Mesendoderm (in vitro differentiated cells): Measurements from ENCODE around the gene ARFGAP1.

Source experiments
- DNase-seq: peaks from one replicate; pipeline ENCODE4 v3.0.0; 2013
- H2AK5ac ChIP-seq: 2 replicates; pipeline ENCODE4 v1.6.1; 2013; ENCODE audit warnings: low read length, inconsistent platforms
- H2BK120ac ChIP-seq: 2 replicates; pipeline ENCODE4 v1.6.1; 2013; ENCODE audit warnings: low read depth, mild to moderate bottlenecking, low read length, moderate library complexity, mixed read lengths
- H2BK15ac ChIP-seq: replicated peaks from 2 replicates; pipeline ENCODE4 v1.6.1; 2013; ENCODE audit warnings: low read depth, mild to moderate bottlenecking, moderate library complexity
- H2BK5ac ChIP-seq: 2 replicates; pipeline ENCODE4 v1.6.1; 2013; ENCODE audit warnings: low read length, inconsistent platforms
- H3K18ac ChIP-seq: 2 replicates; pipeline ENCODE4 v1.6.1; 2013; ENCODE audit warnings: mild to moderate bottlenecking, low read length, mixed read lengths
- H3K23ac ChIP-seq: one replicate; pipeline ENCODE4 v1.6.1; 2013; ENCODE audit warnings: low read length
- H3K27ac ChIP-seq: 2 replicates; pipeline ENCODE4 v1.5.1; 2013; ENCODE audit warnings: low read depth, mild to moderate bottlenecking, inconsistent platforms, low read length, moderate library complexity
- H3K27me3 ChIP-seq: 2 replicates; pipeline ENCODE4 v1.6.1; 2013; ENCODE audit warnings: low read length, control low read depth, mild to moderate bottlenecking, inconsistent platforms; ENCODE audit not compliant: insufficient read depth, poor library complexity
- H3K36me3 ChIP-seq: 2 replicates; pipeline ENCODE4 v1.6.1; 2013; ENCODE audit warnings: low read length, inconsistent platforms; ENCODE audit not compliant: control insufficient read depth, insufficient read depth
- H3K4ac ChIP-seq: one replicate; pipeline ENCODE4 v1.6.1; 2013; ENCODE audit warnings: low read depth, mild to moderate bottlenecking, low read length, moderate library complexity
- H3K4me1 ChIP-seq: 2 replicates; pipeline ENCODE4 v1.6.1; 2013; ENCODE audit warnings: low read depth, low read length, inconsistent platforms; ENCODE audit not compliant: control insufficient read depth
- H3K4me2 ChIP-seq: 2 replicates; pipeline ENCODE4 v1.6.1; 2013; ENCODE audit warnings: low read length
- H3K4me3 ChIP-seq: 2 replicates; pipeline ENCODE4 v1.5.1; 2013; ENCODE audit warnings: mild to moderate bottlenecking, low read length
- H3K56ac ChIP-seq: one replicate; pipeline ENCODE4 v1.6.1; 2013; ENCODE audit warnings: low read length
- H3K79me1 ChIP-seq: 2 replicates; pipeline ENCODE4 v1.6.1; 2013; ENCODE audit warnings: low read length, inconsistent platforms
- H3K79me2 ChIP-seq: 2 replicates; pipeline ENCODE4 v1.6.1; 2013; ENCODE audit warnings: mild to moderate bottlenecking, low read length; ENCODE audit not compliant: control insufficient read depth, insufficient read depth
- H3K9ac ChIP-seq: 2 replicates; pipeline ENCODE4 v1.6.1; 2013; ENCODE audit warnings: low read length, inconsistent platforms
- H4K5ac ChIP-seq: one replicate; pipeline ENCODE4 v1.6.1; 2013; ENCODE audit warnings: low read length
- H4K8ac ChIP-seq: one replicate; pipeline ENCODE4 v1.6.1; 2013; ENCODE audit warnings: low read depth, mild to moderate bottlenecking, control low read depth, low read length, moderate library complexity
- WGBS: extraction: QIAGEN DNeasy Blood & Tissue Kit; methylation state at CpG from one replicate; pipeline ENCODE4 v1.1.7; 2013; ENCODE audit warnings: low lambda C conversion rate, missing lambda C conversion rate; ENCODE audit not compliant: insufficient coverage; ENCODE audit errors: extremely low coverage; 5-methylcytosine and 5-hydroxymethylcytosine counted together

Gene ARFGAP1

DNA sequence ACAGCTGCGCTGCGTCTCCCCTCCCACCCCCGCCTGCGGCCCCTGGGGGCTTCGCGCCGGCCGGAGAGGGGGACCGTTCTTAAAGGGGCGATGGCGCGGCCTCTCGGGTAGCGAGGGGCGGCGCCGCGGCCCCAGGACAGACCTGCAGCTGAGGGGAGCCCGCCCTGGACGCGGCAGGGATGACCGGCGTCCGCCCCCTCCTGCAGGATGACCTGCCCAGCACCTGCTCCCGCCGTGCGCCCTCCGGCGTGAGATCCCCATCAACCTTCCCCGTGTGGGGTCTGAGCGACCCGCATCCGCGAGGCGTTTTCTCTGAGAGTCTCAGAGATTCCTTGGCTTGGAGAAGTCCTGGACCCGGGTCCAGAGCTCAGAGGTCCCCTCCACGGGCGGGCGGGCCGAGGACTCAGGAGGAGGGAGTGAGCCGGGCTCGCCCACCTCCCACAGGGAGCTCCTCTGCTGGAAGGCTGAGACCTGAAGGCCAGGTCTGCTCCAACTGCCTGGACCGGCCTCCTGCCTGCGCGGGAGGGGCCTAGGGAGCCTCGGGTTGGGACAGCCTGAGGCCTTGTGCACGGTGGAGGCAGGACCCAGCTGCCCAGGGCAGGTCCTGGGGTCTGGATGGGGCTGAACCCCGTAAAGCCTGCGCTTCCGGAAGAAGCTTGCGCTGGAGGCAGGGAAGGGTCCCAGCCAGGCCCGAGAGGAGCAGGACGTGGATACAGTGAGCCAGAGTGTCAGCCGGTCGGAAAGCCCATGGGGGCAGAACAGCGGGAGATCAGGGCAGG is 17.8 kb upstream of the ARFGAP1 start:
- Histone ChIP-seq H4K8ac (no peak overlapping the region), H3K36me3 (no peaks in the 10 kb centered on the region), H2AK5ac (no peak overlapping the region), H2BK15ac (no peak overlapping the region), H3K9ac (no peak overlapping the region), H3K4me1 (no peaks in the 10 kb centered on the region), H3K4ac (no peak overlapping the region), H4K5ac (no peak overlapping the region), H3K18ac (no peak overlapping the region), H3K4me3 (no peak overlapping the region), H3K27me3 (peaks cover 10% of the 10 kb centered on the region), H3K79me2 (no peaks in the 10 kb centered on the region), H2BK120ac (no peak overlapping the region), H3K4me2 (peak overlapping the region; percentile 18), H3K79me1 (no peaks in the 10 kb centered on the region), H2BK5ac (no peak overlapping the region), H3K23ac (no peak overlapping the region), H3K27ac (no peak overlapping the region), H3K56ac (no peak overlapping the region)
- WGBS = no CpG with 5 or more reads among the region's 56 CpGs
- peak; percentile 43 for DNase-seq

DNA sequence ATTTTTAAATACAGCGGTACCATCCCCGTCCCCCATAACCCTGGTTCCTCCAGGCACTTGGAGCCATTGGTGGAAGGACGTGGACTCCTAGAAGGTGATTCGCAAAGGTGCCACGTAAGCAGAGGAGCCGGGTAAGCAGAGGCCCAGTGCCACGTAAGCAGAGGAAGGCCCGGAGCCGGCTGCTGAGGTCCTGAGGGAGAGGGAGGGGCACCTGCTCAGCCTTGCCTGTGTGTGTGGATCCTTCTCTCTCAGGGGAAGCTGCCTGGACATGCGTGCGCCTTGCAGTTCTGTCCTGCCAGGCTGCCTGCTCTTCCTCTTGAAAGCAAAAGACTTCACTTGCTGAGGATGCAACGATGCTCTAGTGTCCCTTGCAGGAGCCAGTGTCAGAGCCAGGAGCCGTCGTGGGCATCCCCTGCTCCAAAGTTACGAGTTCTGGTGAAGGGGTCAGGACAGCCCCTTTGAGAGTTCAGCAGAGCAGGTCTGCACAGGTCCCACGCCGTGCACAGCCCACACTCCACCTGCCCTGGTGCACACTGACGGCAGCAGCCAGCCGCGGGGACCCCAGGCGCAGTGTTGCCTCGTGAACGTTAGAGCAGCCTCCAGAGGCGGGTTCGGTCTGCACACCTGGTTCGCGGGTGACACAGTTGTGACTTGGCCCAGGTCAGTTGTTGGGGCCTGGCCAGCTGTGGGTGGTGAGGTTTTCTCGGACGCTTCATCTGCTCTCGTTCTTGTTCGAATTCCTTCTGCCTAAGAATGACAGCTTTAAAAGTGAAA is 16.5 kb upstream of the ARFGAP1 start:
- H2AK5ac ChIP-seq = no peak overlapping the region
- H4K8ac ChIP-seq = no peak overlapping the region
- no peak overlapping the region for H3K9ac ChIP-seq
- no peak overlapping the region for H3K4ac ChIP-seq
- no peaks in the 10 kb centered on the region for H3K4me1 ChIP-seq
- DNase-seq = no peak
- H3K79me1 ChIP-seq = no peaks in the 10 kb centered on the region
- no peak overlapping the region for H3K18ac ChIP-seq
- H3K4me3 ChIP-seq = no peak overlapping the region
- H2BK15ac ChIP-seq = no peak overlapping the region
- H3K4me2 ChIP-seq = no peak overlapping the region
- H3K27ac ChIP-seq = no peak overlapping the region
- no peaks in the 10 kb centered on the region for H3K36me3 ChIP-seq
- peaks cover 10% of the 10 kb centered on the region for H3K27me3 ChIP-seq
- 100% methylated on average over 1 of the region's 31 CpGs for WGBS
- H3K79me2 ChIP-seq = no peaks in the 10 kb centered on the region
- H2BK5ac ChIP-seq = no peak overlapping the region
- H3K23ac ChIP-seq = no peak overlapping the region
- H4K5ac ChIP-seq = no peak overlapping the region
- no peak overlapping the region for H3K56ac ChIP-seq
- no peak overlapping the region for H2BK120ac ChIP-seq

DNA sequence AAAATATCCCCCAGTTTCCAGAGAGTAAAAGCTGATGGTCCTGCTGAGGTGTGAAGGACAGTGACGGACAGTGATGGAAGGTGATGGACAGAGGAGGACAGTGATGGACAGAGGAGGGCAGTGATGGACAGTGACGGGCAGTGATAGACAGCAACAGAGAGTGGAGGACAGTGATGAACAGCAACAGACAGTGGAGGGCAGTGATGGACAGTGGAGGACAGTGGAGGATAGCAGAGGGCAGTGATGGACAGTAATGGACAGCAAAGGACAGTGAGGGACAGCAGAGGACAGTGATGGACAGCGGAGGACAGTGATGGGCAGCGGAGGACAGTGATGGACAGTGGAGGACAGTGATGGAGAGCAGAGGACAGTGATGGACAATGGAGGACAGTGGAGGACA is 15.7 kb upstream of the ARFGAP1 start:
- no peak overlapping the region for H2BK5ac ChIP-seq
- H3K56ac ChIP-seq = peak overlapping the region; percentile 49
- H3K4me2 ChIP-seq = no peak overlapping the region
- no peak overlapping the region for H3K18ac ChIP-seq
- no peak overlapping the region for H4K5ac ChIP-seq
- no peak overlapping the region for H3K9ac ChIP-seq
- H3K4ac ChIP-seq = no peak overlapping the region
- no CpG with 5 or more reads among the region's 4 CpGs for WGBS
- no peak overlapping the region for H2BK120ac ChIP-seq
- H3K36me3 ChIP-seq = no peaks in the 10 kb centered on the region
- H3K4me1 ChIP-seq = no peaks in the 10 kb centered on the region
- H3K79me2 ChIP-seq = no peaks in the 10 kb centered on the region
- H3K4me3 ChIP-seq = no peak overlapping the region
- H3K27ac ChIP-seq = no peak overlapping the region
- DNase-seq = no peak
- no peak overlapping the region for H2BK15ac ChIP-seq
- no peaks in the 10 kb centered on the region for H3K79me1 ChIP-seq
- no peak overlapping the region for H3K23ac ChIP-seq
- H2AK5ac ChIP-seq = no peak overlapping the region
- peaks cover 10% of the 10 kb centered on the region for H3K27me3 ChIP-seq
- no peak overlapping the region for H4K8ac ChIP-seq

DNA sequence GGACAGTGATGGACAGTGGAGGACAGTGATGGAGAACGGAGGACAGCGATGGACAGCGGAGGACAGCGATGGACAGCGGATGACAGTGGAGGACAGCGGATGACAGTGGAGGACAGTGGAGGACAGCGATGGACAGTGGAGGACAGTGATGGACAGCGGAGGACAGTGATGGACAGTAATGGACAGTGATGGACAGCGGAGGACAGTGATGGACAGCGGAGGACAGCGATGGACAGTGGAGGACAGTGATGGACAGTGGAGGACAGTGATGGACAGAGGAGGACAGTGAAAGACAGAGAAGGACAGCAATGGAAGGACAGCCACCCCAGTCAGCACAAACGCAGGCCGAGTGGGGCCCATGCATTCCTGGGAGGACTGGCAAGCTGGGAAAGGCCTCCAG is 15.0 kb upstream of the ARFGAP1 start:
- WGBS = no CpG with 5 or more reads among the region's 13 CpGs
- no peak overlapping the region for H3K4me3 ChIP-seq
- no peaks in the 10 kb centered on the region for H3K4me1 ChIP-seq
- H3K9ac ChIP-seq = no peak overlapping the region
- H3K27ac ChIP-seq = no peak overlapping the region
- no peaks in the 10 kb centered on the region for H3K79me1 ChIP-seq
- H3K79me2 ChIP-seq = no peaks in the 10 kb centered on the region
- no peaks in the 10 kb centered on the region for H3K36me3 ChIP-seq
- no peak overlapping the region for H3K56ac ChIP-seq
- no peak overlapping the region for H2BK15ac ChIP-seq
- H3K27me3 ChIP-seq = peaks cover 10% of the 10 kb centered on the region
- no peak for DNase-seq
- no peak overlapping the region for H4K8ac ChIP-seq
- H3K4me2 ChIP-seq = no peak overlapping the region
- H3K4ac ChIP-seq = no peak overlapping the region
- no peak overlapping the region for H4K5ac ChIP-seq
- no peak overlapping the region for H3K18ac ChIP-seq
- no peak overlapping the region for H2BK120ac ChIP-seq
- no peak overlapping the region for H2AK5ac ChIP-seq
- no peak overlapping the region for H2BK5ac ChIP-seq
- H3K23ac ChIP-seq = no peak overlapping the region

DNA sequence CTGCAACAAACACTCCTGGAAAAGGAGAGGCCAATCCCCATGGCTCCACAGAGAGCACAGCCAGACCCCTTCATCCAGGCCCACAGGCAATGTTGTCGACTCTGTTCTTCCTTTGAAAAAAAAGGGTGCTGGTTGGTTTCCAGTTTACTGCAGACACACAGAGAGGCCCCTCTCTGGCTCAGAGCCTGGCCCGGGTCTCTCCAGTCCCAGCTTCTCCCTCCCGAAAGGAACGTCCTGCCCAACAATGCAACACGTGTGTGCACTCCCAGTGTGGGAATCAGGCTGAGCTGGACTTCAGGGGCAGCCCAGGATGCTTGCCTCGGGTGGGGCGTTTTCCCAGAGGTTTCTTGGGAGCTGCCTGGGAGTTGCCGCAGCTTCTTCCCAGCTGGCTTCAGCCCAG is 13.8 kb upstream of the ARFGAP1 start:
- Histone ChIP-seq H2AK5ac (no peak overlapping the region), H4K8ac (no peak overlapping the region), H3K27me3 (peaks cover 7% of the 10 kb centered on the region), H3K18ac (no peak overlapping the region), H3K79me2 (no peaks in the 10 kb centered on the region), H3K79me1 (no peaks in the 10 kb centered on the region), H3K4me1 (no peaks in the 10 kb centered on the region), H2BK5ac (no peak overlapping the region), H4K5ac (no peak overlapping the region), H3K36me3 (no peaks in the 10 kb centered on the region), H2BK120ac (no peak overlapping the region), H3K27ac (no peak overlapping the region), H3K56ac (no peak overlapping the region), H3K9ac (no peak overlapping the region), H3K4me3 (no peak overlapping the region), H3K4ac (no peak overlapping the region), H2BK15ac (no peak overlapping the region), H3K23ac (no peak overlapping the region), H3K4me2 (no peak overlapping the region)
- no peak for DNase-seq
- WGBS = no CpG with 5 or more reads among the region's 8 CpGs
